SK-N-MC (cell line): ENCODE data around the gene ITGA7.

ENCODE experiments used
- EZH2 ChIP-seq: fragments of 200-600 bp; sonication (generic); IDR thresholded peaks from one replicate; pipeline ENCODE4 v1.6.1; 2017; ENCODE audit warnings: antibody characterized with exemption
- POLR2AphosphoS5 ChIP-seq: IDR thresholded peaks from 2 replicates; pipeline ENCODE4 v1.6.1; 2012; ENCODE audit warnings: mild to moderate bottlenecking, low read depth, low read length, borderline replicate concordance

DNA sequence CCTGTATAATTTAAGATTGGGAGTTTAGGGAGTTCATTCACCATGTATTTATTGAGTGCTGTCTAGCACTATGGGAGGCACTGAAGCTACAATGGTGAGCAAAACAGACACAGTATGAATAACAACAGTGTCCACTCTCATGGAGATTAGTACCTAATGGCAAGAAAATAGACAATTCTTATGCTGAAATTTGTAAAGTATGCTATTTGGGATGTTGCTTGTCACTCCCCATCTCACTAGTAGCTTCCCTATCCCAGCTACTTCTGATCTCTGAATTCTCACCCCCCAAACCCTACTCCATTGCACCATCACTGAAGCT, 39.2 kb upstream of the ITGA7 start:
- TF ChIP-seq EZH2 (no peak), POLR2AphosphoS5 (no peak)
